ENCODE data around the gene SARDH. TPM values are rescaled to one million over a fixed set of nuclear protein-coding genes. Genes with fewer than 3 reads are reported as not detected.

Gene SARDH
- total and polyA plus RNA-seq, 2 donors (not counting 3 experiments of a cell fraction or from before 2014, with no cell fraction given), result 0.19 to 0.44 TPM

- intact Hi-C loops (cut with micrococcal nuclease), result no loop called here
- Histone ChIP-seq H3K79me2 (ENCODE audit: control insufficient read depth, insufficient read depth, low read length) (no peaks in the 10 kb centered on the region), H3K4me2 (ENCODE audit: insufficient read depth, low read length) (no peak overlapping the region), H3K4me3 (replicated peaks in 1 of 3; ENCODE audit: insufficient read depth in 1 of 3, low read depth in 1 of 3, low read length in 3 of 3) (no peak overlapping the region), H3K9ac (replicated peaks; ENCODE audit: extremely low read depth, insufficient read depth, low read length) (no peak overlapping the region), H3K9me3 (replicated peaks; ENCODE audit: control insufficient read depth, insufficient read depth, low read length) (no peaks in the 10 kb centered on the region), H3K27ac (ENCODE audit: insufficient read depth, low read depth, low read length) (no peak overlapping the region), H3K9me1 (replicated peaks; ENCODE audit: control insufficient read depth, extremely low read depth, insufficient read depth, low read length) (no peaks in the 10 kb centered on the region), H3K27me3 (ENCODE audit: control insufficient read depth in 2 of 2, insufficient read depth in 2 of 2, low read length in 2 of 2) (no peaks in the 10 kb centered on the region), H3K4me1 (ENCODE audit: control insufficient read depth, extremely low read depth, insufficient read depth, low read length) (no peaks in the 10 kb centered on the region), H3K36me3 (ENCODE audit: control insufficient read depth in 2 of 2, extremely low read depth in 1 of 2, insufficient read depth in 2 of 2, low read length in 2 of 2) (no peaks in the 10 kb centered on the region), H2AFZ (ENCODE audit: low read depth, low read length) (no peak overlapping the region), H4K20me1 (replicated peaks; ENCODE audit: control insufficient read depth, extremely low read depth, insufficient read depth, low read length) (no peaks in the 10 kb centered on the region)
- BruUV-seq (replicated peaks), result no TSS peak
- dilution Hi-C loops (cut with MboI; ENCODE audit: extremely low pct_ligation_motif_present, low sequenced_read_pairs), result no loop called here
- DNase-seq (ENCODE audit: low read depth, low spot score) (no peak), FAIRE-seq (no peak)
- CTCF ChIA-PET, result no interaction called here
- TF ChIP-seq POLR2A (IDR thresholded peaks at IDR 0.05; ENCODE audit: low read depth, low read length), result no peak
- TF ChIP-seq JUN (IDR thresholded peaks at IDR 0.05; ENCODE audit: borderline replicate concordance, insufficient read depth, insufficient read length, low read depth), result no peak
- no peak for TF ChIP-seq EZH2 (IDR thresholded peaks at IDR 0.05; ENCODE audit: borderline replicate concordance, low read depth, low read length, severe bottlenecking)
- no peak for TF ChIP-seq MYC (IDR thresholded peaks at IDR 0.05; ENCODE audit: low read depth, low read length)
- no peak for TF ChIP-seq FOS (IDR thresholded peaks at IDR 0.05; ENCODE audit: borderline replicate concordance, insufficient read depth, low read length)
- TF ChIP-seq GATA2 (IDR thresholded peaks at IDR 0.05; ENCODE audit: insufficient read depth, insufficient read length, low read depth, low read length), result no peak
- POLR2A ChIA-PET, result no interaction called here
These were observed 124.1 kb downstream of the SARDH start for GRCh38 chr9:133614056-133614455.

Other genes with a start within 250 kb of the SARDH start
- not detected in 2 replicates for gene MYMK, start 213.4 kb downstream of the SARDH start, total RNA-seq
- gene MYMK, start 213.4 kb downstream of the SARDH start, polyA plus RNA-seq, result not detected in 2 replicates
- not detected in 2 replicates for gene ADAMTSL2, start 203.6 kb downstream of the SARDH start, total RNA-seq
- gene ADAMTSL2, start 203.6 kb downstream of the SARDH start, polyA plus RNA-seq, result not detected in 2 replicates
- gene FAM163B, start 129.0 kb downstream of the SARDH start, total RNA-seq, result not detected in 2 replicates
- not detected in 2 replicates for gene FAM163B, start 129.0 kb downstream of the SARDH start, polyA plus RNA-seq
- not detected in 2 replicates for gene DBH, start 102.0 kb downstream of the SARDH start, total RNA-seq
- not detected in 2 replicates for gene DBH, start 102.0 kb downstream of the SARDH start, polyA plus RNA-seq